Right lobe of liver (tissue), 6 donors: ENCODE data around the gene CD247. TPM values are rescaled to one million over a fixed set of nuclear protein-coding genes. Genes with fewer than 3 reads are reported as not detected.

ENCODE experiments used
- ATAC-seq, 4 donors: fragments of 200-7000 bp; cut with Tn5 transposase; one replicate each; pipeline ENCODE4 v1.9.1; 2020; ENCODE audit warnings: mild to moderate bottlenecking in 4 of 4, moderate library complexity in 4 of 4
- DNase-seq, 3 donors: peaks; one replicate each; pipeline ENCODE4 v3.0.0-alpha.2; 2020
- H3K27ac ChIP-seq, 3 donors: fragments of 200-600 bp; one replicate each; pipeline ENCODE4 v1.8.0; 2022
- H3K27me3 ChIP-seq, 2 donors: fragments of 200-600 bp; one replicate each; pipeline ENCODE4 v1.8.0; 2022
- H3K36me3 ChIP-seq, 4 donors: fragments of 200-600 bp; sonication (generic) in 1 of 4; one replicate each; pipeline versions ENCODE4 v1.5.1 to v1.8.0; 2017 to 2022; ENCODE audit warnings: control low read depth in 1 of 4
- H3K4me1 ChIP-seq, 4 donors: fragments of 200-600 bp; sonication (generic) in 1 of 4; one replicate each; pipeline versions ENCODE4 v1.5.1 to v1.8.0; 2017 to 2022; ENCODE audit warnings: control low read depth in 1 of 4
- H3K4me3 ChIP-seq, 3 donors: fragments of 200-600 bp; one replicate each; pipeline ENCODE4 v1.8.0; 2022
- H3K9me3 ChIP-seq, 4 donors: fragments of 200-600 bp; sonication (generic) in 1 of 4; one replicate each; pipeline versions ENCODE4 v1.5.1 to v1.8.0; 2017 to 2022; ENCODE audit warnings: control low read depth in 1 of 4
- CTCF ChIP-seq, 4 donors: fragments of 200-600 bp in 3 of 4; fragments of 450-650 bp in 1 of 4; IDR thresholded peaks; one replicate each; pipeline versions ENCODE4 v1.5.1 to v1.8.0; 2016 to 2022; ENCODE audit warnings: antibody characterized with exemption in 4 of 4, mild to moderate bottlenecking in 2 of 4
- POLR2A ChIP-seq: fragments of 450-650 bp; IDR thresholded peaks from one replicate; pipeline ENCODE4 v1.6.1; 2017; ENCODE audit warnings: antibody characterized with exemption, mild to moderate bottlenecking
- WGBS: methylation state at CpG from one replicate; pipeline ENCODE4 v1.1.6; 2018; ENCODE audit warnings: low coverage, low lambda C conversion rate; ENCODE audit not compliant: insufficient coverage; ENCODE audit errors: missing lambda C conversion rate; 5-methylcytosine and 5-hydroxymethylcytosine counted together
- intact Hi-C, 2 donors: fragments of 100-400 bp; cut with DNase I; formaldehyde crosslinking; loops; one replicate each; pipeline versions ENCODE4 v1.11.2 to v1.14.1; 2022
- total RNA-seq, 6 experiments: library from RNA; depleted of rRNA in 2 of 6; stranded (reverse); fragments of >200 nt in 2 of 6; fragmentation: NEBNext Ultra II Directional in 3 of 6; extraction: Animal tissue kit (Norgen Biotek cat#: 25700) in 3 of 6; gene quantifications; one replicate each; pipeline versions ENCODE4 v1.1.0 to v1.2.4, GENCODE V29; 2016 to 2023
- donor health status: DM: no; HTN: yes; CAD: no.
- donor health status: DM: no; HTN: no; CAD: no.
- donor health status: DM: no; HTN: no; CAD: no.
- donor health status: DM: no; HTN: yes; CAD: no.
- donor health status: DM: no; HTN: yes; CAD: no.

Gene CD247
- total RNA-seq, 6 experiments from 2014 or later = 0.48 to 2.2 (median 0.71) TPM

GRCh38 chr1:167564612-167565270, 46.4 kb upstream of the CD247 start:
- DNase-seq (no peak), ATAC-seq (peak in 3 of 4 donors; percentile 37 to 47 (median 46))
- TF ChIP-seq CTCF (IDR thresholded peaks at IDR 0.05) = no peak
- TF ChIP-seq POLR2A = no peak
- H3K9me3 ChIP-seq = no peaks in the 10 kb centered on the region
- H3K27ac ChIP-seq = no peak overlapping the region
- H3K4me3 ChIP-seq = no peak overlapping the region
- 72% methylated on average over 3 of the region's 5 CpGs for WGBS
- no peaks in the 10 kb centered on the region for H3K4me1 ChIP-seq
- intact Hi-C loops = no loop called here
- H3K27me3 ChIP-seq = no peaks in the 10 kb centered on the region
- no peaks in the 10 kb centered on the region for H3K36me3 ChIP-seq

- no peak for DNase-seq
- no peak overlapping the region for H3K27ac ChIP-seq
- no peak for TF ChIP-seq POLR2A
- no peak for TF ChIP-seq CTCF (IDR thresholded peaks at IDR 0.05)
Measured at GRCh38 chr1:167563579-167564246, 45.4 kb upstream of the CD247 start.

GRCh38 chr1:167562702-167563101, 44.4 kb upstream of the CD247 start:
- Histone ChIP-seq H3K4me3 (no peak overlapping the region), H3K36me3 (no peaks in the 10 kb centered on the region), H3K27ac (no peak overlapping the region), H3K4me1 (no peaks in the 10 kb centered on the region), H3K9me3 (no peaks in the 10 kb centered on the region), H3K27me3 (no peaks in the 10 kb centered on the region)
- no peak for DNase-seq
- TF ChIP-seq CTCF (IDR thresholded peaks at IDR 0.05) (no peak), POLR2A (no peak)
- WGBS = 56% methylated on average over 1 of the region's 1 CpG
- ATAC-seq = no peak
- intact Hi-C loops = no loop called here

More at GRCh38 chr1:167563579-167564246, 45.4 kb upstream of the CD247 start:
- Histone ChIP-seq H3K4me3 (no peak overlapping the region), H3K36me3 (no peaks in the 10 kb centered on the region), H3K4me1 (no peaks in the 10 kb centered on the region), H3K27me3 (no peaks in the 10 kb centered on the region), H3K9me3 (no peaks in the 10 kb centered on the region)
- ATAC-seq = peak; percentile 46 to 76 (median 72)
- 58% methylated on average over 7 of the region's 7 CpGs for WGBS
- intact Hi-C loops = no loop called here

- no peaks in the 10 kb centered on the region for H3K4me1 ChIP-seq
- no peak overlapping the region for H3K4me3 ChIP-seq
- H3K27me3 ChIP-seq = no peaks in the 10 kb centered on the region
- WGBS = 100% methylated on average over 4 of the region's 6 CpGs
- ATAC-seq (no peak), DNase-seq (no peak)
- TF ChIP-seq CTCF (IDR thresholded peaks at IDR 0.05) (no peak), POLR2A (no peak)
- H3K27ac ChIP-seq = no peak overlapping the region
- intact Hi-C loops = no loop called here
- H3K9me3 ChIP-seq = no peaks in the 10 kb centered on the region
- H3K36me3 ChIP-seq = no peaks in the 10 kb centered on the region
Measured at GRCh38 chr1:167561753-167562152, 43.4 kb upstream of the CD247 start.
